HG03095 (cell line): ENCODE data around the gene NCL.

ENCODE experiments used
- ATAC-seq: cut with Tn5 transposase; IDR thresholded peaks from one replicate; pipeline ENCODE4 v1.9.1; 2021; ENCODE audit warnings: moderate library complexity; ENCODE audit not compliant: unreplicated experiment

NCL gene, protein sequence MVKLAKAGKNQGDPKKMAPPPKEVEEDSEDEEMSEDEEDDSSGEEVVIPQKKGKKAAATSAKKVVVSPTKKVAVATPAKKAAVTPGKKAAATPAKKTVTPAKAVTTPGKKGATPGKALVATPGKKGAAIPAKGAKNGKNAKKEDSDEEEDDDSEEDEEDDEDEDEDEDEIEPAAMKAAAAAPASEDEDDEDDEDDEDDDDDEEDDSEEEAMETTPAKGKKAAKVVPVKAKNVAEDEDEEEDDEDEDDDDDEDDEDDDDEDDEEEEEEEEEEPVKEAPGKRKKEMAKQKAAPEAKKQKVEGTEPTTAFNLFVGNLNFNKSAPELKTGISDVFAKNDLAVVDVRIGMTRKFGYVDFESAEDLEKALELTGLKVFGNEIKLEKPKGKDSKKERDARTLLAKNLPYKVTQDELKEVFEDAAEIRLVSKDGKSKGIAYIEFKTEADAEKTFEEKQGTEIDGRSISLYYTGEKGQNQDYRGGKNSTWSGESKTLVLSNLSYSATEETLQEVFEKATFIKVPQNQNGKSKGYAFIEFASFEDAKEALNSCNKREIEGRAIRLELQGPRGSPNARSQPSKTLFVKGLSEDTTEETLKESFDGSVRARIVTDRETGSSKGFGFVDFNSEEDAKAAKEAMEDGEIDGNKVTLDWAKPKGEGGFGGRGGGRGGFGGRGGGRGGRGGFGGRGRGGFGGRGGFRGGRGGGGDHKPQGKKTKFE

GRCh38 chr2:231463698-231464575 is at the start of gene NCL:
Gene NCL, minus strand, starts transcription at chr2:231464484. Its CDS starts 131 bp downstream, at chr2:231464353.
- ATAC-seq: peak; percentile 88

DNA sequence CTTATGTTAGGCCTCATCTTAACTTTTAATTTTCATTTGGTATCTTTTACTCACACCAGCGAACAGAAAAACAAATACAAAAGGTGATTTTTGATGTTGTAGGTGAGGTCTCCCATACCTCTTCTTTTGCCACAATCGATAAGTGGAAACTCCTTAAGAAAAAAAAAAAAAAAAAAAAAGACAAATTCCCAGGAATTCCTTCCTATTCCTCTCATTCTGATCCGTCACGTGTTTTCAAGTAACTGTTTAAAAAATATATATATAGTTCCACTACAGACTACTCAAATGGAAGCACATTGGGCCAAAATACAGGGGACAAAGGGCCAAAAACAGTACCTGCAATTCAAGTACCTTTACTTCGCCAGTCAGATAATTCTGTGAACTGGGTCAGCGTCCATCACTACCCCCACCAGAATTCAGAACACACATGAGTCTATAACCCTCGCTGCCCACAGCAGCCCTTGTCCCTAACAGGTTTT is 49.5 kb upstream of the NCL start:
- ATAC-seq: no peak

GRCh38 chr2:231512222-231512621 is 47.9 kb upstream of the NCL start:
- ATAC-seq: no peak

DNA sequence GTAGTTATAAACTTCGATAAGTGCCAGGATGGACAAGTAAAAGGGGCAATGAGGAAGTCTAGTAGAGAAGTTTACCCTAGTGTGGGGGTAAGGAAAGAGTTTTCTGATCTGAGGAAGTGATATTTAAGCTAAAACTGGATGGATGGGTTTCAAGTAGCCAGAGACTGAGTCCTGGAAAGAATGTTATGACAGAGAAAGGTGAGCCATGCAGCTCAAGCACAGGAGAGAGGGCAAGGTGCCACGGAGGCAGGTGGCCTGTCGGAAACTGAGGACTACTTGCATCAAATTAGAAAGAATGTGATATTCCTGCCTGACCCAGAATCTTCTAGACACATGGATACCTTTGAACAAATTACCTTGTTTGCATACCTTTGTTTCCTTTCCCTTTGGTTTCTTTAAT is 39.5 kb upstream of the NCL start:
- ATAC-seq: no peak

- no peak for ATAC-seq
Observed at GRCh38 chr2:231502596-231502995, 38.3 kb upstream of the NCL start.

DNA sequence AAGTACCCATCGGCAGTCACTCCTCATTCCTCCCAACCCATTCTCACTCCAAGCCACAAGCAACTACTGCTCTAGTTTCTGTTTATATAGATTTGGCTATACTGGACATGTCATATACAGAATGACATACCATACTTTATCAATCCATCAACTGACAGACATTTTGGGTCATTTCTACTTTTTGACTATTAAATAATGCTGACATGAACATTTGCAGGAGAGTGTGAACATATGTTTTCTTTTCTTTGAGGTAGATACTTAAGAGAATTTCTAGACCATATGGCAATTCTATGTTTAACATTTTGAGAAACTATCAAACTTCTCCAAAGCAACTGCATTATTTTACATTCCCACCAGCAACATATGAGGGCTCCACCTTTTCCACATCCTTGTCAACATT is 33.4 kb upstream of the NCL start:
- ATAC-seq: no peak

- ATAC-seq: no peak
Observed at GRCh38 chr2:231494669-231495068, 30.4 kb upstream of the NCL start.

DNA sequence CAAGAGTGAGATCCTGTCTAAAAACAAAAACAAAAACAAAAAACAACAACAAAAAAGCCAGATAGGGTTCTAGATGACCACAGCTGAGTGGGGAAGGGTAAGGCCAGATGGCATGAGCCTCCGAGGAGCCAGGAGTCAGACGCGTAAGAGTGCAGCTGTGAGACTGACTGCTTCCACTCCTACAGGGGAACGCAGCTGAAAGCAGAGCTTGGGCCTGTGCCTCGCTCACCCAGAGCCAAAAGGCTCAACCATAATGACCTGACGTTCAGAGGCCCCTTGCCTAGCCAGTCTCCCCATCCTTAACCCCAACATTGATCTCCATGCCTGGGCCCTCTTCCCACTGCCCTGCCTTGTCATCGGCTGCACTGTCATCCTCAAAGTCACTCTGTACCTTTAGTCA is 26.5 kb upstream of the NCL start:
- ATAC-seq: no peak

GRCh38 chr2:231489990-231490389 is 25.7 kb upstream of the NCL start:
- no peak for ATAC-seq

- ATAC-seq: no peak
Observed at GRCh38 chr2:231488331-231488730, 24.0 kb upstream of the NCL start.

GRCh38 chr2:231486851-231487596 is 22.7 kb upstream of the NCL start:
- ATAC-seq: no peak

GRCh38 chr2:231483398-231484329 is 19.4 kb upstream of the NCL start:
- no peak for ATAC-seq

DNA sequence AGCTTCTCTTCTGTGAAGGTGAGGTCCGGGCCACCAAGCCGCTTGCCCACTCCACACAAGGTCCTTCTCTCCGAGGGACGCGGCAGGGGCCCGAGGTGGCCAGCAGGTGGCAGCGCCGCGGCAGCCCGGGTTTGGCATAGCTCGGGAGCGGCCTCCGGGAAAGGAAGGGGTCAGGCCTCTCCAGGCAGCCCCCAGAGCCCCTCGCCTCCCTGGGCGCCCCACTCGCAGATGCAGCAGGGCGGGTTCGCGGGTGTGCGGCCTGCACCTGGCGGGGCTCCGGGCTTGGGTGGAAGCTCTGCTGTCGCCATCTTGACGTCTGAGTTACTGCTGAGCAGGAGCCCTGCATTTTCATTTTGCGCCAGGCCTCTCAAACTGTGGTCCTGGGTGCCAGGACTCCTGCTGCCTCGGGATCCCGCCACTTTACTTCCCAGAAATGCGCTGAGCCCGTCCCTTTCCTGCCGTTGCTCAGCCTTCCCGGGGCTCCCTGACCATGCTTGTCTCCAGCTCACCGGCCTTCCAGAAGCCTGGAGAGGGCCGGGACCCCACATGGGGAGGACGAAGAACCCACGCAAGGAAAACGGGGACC is 18.6 kb upstream of the NCL start:
- ATAC-seq: peak; percentile 77

DNA sequence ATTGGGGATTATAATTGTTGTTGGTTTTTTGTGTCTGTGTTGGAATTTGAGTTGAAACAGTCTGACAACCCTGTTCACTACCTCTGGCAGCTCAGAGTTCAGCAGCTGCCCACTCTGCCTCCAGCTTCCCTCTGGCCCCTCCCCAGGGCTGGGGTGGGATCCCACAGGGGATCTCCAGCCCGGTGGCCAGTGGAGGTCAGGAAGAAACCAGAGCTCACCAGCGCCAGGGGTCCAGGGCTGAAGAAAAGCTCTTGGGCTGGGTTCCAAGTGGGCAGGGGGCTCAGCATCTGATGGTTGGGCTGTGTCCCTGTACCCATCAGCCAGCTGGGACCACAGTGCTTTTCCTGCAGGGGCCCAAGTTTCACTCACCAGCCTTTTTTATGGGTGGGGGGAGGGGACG is 16.5 kb upstream of the NCL start:
- ATAC-seq: no peak

DNA sequence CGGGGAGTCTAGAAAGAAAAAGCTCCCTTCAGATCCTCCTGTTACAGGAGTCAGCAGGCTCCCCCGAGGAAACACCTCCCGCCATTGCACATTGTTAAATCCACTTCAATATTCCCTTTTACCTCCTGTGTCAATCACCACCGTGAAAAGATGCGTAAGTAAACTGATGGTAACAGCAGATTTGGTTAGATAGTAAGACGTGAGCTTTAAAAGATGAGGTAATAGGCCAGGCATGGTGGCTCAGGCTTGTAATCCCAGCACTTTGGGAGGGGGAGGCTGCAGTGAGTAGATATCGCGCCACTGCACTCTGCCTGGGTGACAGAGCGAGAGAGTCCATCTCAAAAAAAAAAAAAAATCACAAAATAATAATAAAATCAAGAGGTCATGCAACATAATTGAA is 15.2 kb upstream of the NCL start:
- ATAC-seq: no peak

DNA sequence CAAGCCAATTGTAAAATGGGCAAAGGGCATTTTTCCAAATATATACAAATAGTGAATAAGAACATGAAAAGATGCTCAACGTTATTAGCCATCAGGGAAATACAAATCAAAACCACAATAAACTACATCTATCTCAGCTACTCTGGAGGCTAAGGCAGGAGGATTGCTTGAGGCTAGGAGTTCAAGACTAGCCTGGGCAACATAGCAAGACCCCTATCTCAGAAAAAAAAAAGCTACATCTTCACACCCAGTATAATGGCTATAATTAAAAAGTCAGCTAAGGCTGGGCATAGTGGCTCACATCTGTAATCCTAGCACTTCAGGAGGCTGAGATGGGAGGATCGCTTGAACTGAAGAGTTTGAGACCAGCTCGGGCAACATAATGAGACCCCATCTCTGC is 12.6 kb upstream of the NCL start:
- ATAC-seq: no peak

DNA sequence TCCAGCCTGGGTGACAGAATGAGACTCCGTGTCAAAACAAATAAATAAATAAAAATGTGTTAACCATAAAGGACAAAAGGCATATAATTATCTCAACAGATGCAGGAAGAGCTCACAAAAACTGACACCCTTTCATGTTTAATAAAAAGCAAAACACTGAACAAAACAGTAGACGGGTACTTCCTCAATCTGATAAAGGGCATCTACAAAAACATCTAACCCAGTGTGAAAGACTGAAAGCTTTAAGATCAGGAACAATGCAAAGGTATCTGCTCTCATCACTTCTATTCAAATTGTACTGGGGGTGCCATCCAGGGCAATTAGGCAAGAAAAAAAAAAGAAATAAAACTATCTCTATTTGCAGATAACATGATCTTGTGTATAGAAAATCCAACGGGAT is 11.7 kb upstream of the NCL start:
- ATAC-seq: no peak

DNA sequence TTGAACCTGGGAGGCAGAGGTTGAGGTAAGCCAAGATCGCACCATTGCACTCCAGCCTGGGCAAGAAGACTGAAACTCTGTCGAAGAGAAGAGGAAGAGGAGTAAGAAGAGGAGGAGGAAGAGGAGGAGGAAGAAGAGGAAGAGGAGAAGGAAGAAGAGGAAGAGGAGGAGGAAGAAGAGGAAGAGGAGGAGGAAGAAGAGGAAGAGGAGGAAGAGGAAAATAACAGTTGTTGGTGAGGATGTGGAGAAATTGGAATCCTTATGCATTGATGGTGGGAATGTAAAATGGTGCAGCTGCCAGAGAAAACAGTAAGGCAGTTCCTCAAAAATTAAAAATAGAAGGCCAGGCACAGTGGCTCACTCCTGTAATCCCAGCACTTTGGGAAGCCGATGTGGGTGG is 8.5 kb upstream of the NCL start:
- no peak for ATAC-seq

DNA sequence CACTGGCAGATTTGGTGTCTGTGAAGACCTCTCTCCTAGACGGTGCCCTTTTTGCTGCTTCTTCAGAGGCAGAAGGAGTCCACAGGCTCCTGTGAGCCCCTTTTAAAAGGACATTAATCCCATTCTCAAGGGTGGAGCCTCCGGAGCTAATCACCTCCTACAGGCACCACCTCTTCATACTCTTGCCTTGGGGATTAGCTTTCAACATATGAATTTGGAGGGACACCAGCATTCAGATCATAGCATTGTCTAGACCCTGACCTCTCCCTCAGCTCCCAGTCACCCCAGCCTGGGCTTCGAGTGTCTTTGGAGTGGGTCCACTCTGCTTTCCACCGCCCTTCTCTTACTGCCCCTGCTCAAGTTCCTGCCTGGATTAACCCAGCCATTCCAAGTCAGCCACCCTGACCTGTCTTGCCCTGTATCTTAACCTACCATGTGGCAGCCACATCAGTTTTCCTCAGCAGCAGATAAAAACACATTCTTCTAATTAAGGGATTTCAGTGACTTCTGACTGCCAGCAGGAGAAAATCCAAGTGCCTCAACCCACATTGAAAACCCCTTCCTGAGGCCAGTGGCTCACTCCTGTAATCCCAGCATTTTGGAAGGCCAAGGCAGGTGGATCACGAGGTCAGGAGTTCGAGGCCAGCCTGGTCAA is 6.1 kb upstream of the NCL start:
- no peak for ATAC-seq
